ENCODE data around the gene PCDHB4. TPM values are rescaled to one million over a fixed set of nuclear protein-coding genes. Genes with fewer than 3 reads are reported as not detected.

PCDHB4 gene
- total and polyA plus RNA-seq, 10 of the 15 experiments (the other 5 are each of a cell fraction or from before 2014, with no cell fraction given), result not detected

DNA sequence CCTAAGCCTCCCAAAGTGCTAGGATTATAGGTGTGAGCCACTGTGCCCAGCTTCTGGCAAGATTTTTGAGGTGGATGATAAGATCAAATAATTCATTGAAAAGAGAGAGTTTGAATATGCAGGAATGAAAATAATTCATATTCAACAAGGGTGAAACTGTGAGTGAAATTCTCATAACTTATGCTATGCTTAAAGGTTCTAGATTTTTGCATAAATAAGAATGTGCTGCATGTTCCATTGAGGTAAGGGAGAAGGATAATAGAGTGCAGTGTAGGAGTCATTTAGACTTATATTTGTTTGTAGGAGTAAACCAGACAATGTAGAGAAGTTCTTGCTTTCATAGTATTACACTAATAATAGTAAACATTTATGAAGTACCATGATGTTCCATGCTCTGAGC lies 39.4 kb upstream of the PCDHB4 start:
- RAD21 ChIA-PET (ENCODE audit: unreplicated experiment), result no interaction called here
- H3K9me3 ChIP-seq (replicated peaks; ENCODE audit: control insufficient read depth, insufficient read depth, low read length), result no peaks in the 10 kb centered on the region
- no peaks in the 10 kb centered on the region for H3K79me2 ChIP-seq (ENCODE audit: control insufficient read depth, insufficient read depth, low read length)
- no peaks in the 10 kb centered on the region for H3K36me3 ChIP-seq (ENCODE audit: control insufficient read depth in 2 of 2, insufficient read depth in 2 of 2, low read length in 1 of 2)
- ATAC-seq, result no peak
- no peak overlapping the region for H2AFZ ChIP-seq (ENCODE audit: control insufficient read depth, low read depth, low read length)
- BruUV-seq (replicated peaks), result no TSS peak
- no peak overlapping the region for H3K4me3 ChIP-seq
- DNase-seq (ENCODE audit: low read depth, low spot score), result no peak
- TF ChIP-seq MYC (IDR thresholded peaks at IDR 0.05; ENCODE audit: insufficient read depth, insufficient read length, insufficient replicate concordance, low read length, severe bottlenecking) (no peak), ZNF622 (IDR thresholded peaks at IDR 0.05) (no peak), EP300 (IDR thresholded peaks at IDR 0.05; ENCODE audit: borderline replicate concordance in 1 of 2, control insufficient read depth in 1 of 2, low read depth in 2 of 2, low read length in 2 of 2) (no peak), IKZF2 (IDR thresholded peaks at IDR 0.05) (no peak), MTA2 (IDR thresholded peaks at IDR 0.05; ENCODE audit: low read depth) (no peak), STAT3 (IDR thresholded peaks at IDR 0.05; ENCODE audit: low read depth, low read length) (no peak), TBL1XR1 (IDR thresholded peaks at IDR 0.05; ENCODE audit: low read depth, low read length) (no peak), ZBTB11 (CRISPR knock-in tag; IDR thresholded peaks at IDR 0.05) (no peak), NRF1 (conservative IDR thresholded peaks at IDR 0.05; ENCODE audit: low read depth, low read length) (no peak), RB1 (IDR thresholded peaks at IDR 0.05; ENCODE audit: borderline replicate concordance) (no peak)
- no peaks in the 10 kb centered on the region for H3K27me3 ChIP-seq (replicated peaks in 1 of 2; ENCODE audit: control insufficient read depth in 2 of 2, insufficient read depth in 2 of 2, low read length in 1 of 2)
- SMC1A ChIA-PET (ENCODE audit: uncharacterized antibody, unreplicated experiment), result interaction anchor here (0.9 kb wide), 1 partner anchor 47 kb away, joined by 3 read pairs; no protein-coding TSS in a partner anchor
- H4K20me1 ChIP-seq (ENCODE audit: control insufficient read depth, insufficient read depth), result no peaks in the 10 kb centered on the region
- H3K9ac ChIP-seq (ENCODE audit: control insufficient read depth, insufficient read depth, low read length), result no peak overlapping the region
- H3K4me1 ChIP-seq (ENCODE audit: control insufficient read depth, insufficient read depth, low read length), result no peaks in the 10 kb centered on the region
- no peak overlapping the region for H3K4me2 ChIP-seq (ENCODE audit: control insufficient read depth, insufficient read depth)
- CTCF ChIA-PET, result no interaction called here
- FAIRE-seq, result no peak
- POLR2A ChIA-PET, result interaction anchor here (0.7 kb wide), 1 partner anchor 385 kb away, joined by 6 read pairs; no protein-coding TSS in a partner anchor
- intact Hi-C loops (cut with micrococcal nuclease; ENCODE audit: unreplicated experiment) (no loop called here), in situ Hi-C loops (cut with MboI) (no loop called here)
- H3K27ac ChIP-seq (ENCODE audit: control insufficient read depth, insufficient read depth), result no peak overlapping the region
